PC-3 (cell line): Measurements from ENCODE around the gene GCC1. TPM values are rescaled to one million over a fixed set of nuclear protein-coding genes. Genes with fewer than 3 reads are reported as not detected.

Experiments
- ATAC-seq: fragments of 200-7000 bp; cut with Tn5 transposase; 2 replicates; pipeline ENCODE4 v1.9.1; 2020; ENCODE audit warnings: mild to moderate bottlenecking, moderate library complexity
- BruUV-seq: library from RNA; stranded (reverse); fragments of 400-500 nt; replicated peaks from 2 replicates; lab custom pipeline; 2021; lab: Mats Ljungman, UMichigan
- CTCF ChIA-PET: fragments of 300-600 bp; sonication (Branson Sonifier 250); formaldehyde crosslinking; loops from one replicate; lab custom pipeline; 2022; ENCODE audit warnings: antibody characterized with exemption; lab: Charles Lee
- POLR2A ChIA-PET: fragments of 300-600 bp; sonication (Branson Sonifier 250); formaldehyde crosslinking; loops from one replicate; lab custom pipeline; 2022; ENCODE audit warnings: antibody characterized with exemption; ENCODE audit not compliant: unreplicated experiment; lab: Charles Lee
- DNase-seq: peaks from one replicate; pipeline ENCODE4 v3.0.0-alpha.2; 2015
- H2AFZ ChIP-seq: fragments of 300-600 bp; sonication (generic); 2 replicates; pipeline ENCODE4 v1.6.0; 2016; ENCODE audit warnings: antibody characterized with exemption, low read length
- H3F3A ChIP-seq: fragments of 300-600 bp; sonication (generic); one replicate; pipeline ENCODE4 v1.6.0; 2017; ENCODE audit warnings: antibody characterized with exemption, low read length, control low read depth, mild to moderate bottlenecking; ENCODE audit not compliant: unreplicated experiment
- H3K27ac ChIP-seq: fragments of 300-600 bp; sonication (generic); 2 replicates; pipeline ENCODE4 v1.5.1; 2016; ENCODE audit warnings: mild to moderate bottlenecking, low read length
- H3K27me3 ChIP-seq: fragments of 300-600 bp; sonication (generic); 2 replicates; pipeline ENCODE4 v1.6.1; 2016; ENCODE audit warnings: low read length, mixed read lengths
- H3K36me3 ChIP-seq: fragments of 300-600 bp; sonication (generic); 2 replicates; pipeline ENCODE4 v1.6.1; 2016; ENCODE audit warnings: low read depth, mixed run types, low read length, mixed read lengths
- H3K4me1 ChIP-seq: fragments of 300-600 bp; sonication (generic); 2 replicates; pipeline ENCODE4 v1.5.1; 2016; ENCODE audit warnings: low read length; ENCODE audit not compliant: insufficient read depth
- H3K4me2 ChIP-seq: fragments of 300-600 bp; sonication (generic); 2 replicates; pipeline ENCODE4 v1.6.0; 2016; ENCODE audit warnings: low read length
- H3K4me3 ChIP-seq: fragments of 300-600 bp; sonication (generic); 2 replicates; pipeline ENCODE4 v1.5.1; 2016; ENCODE audit warnings: mild to moderate bottlenecking, low read length, mixed read lengths
- H3K79me2 ChIP-seq: fragments of 300-600 bp; sonication (generic); 2 replicates; pipeline ENCODE4 v1.6.1; 2017; ENCODE audit warnings: low read length, mixed read lengths
- H3K9ac ChIP-seq: fragments of 300-600 bp; sonication (generic); 2 replicates; pipeline ENCODE4 v1.6.0; 2016; ENCODE audit warnings: mild to moderate bottlenecking, low read length
- H3K9me2 ChIP-seq: fragments of 300-600 bp; sonication (generic); replicated peaks from 2 replicates; pipeline ENCODE4 v1.6.1; 2016; ENCODE audit warnings: mixed run types, low read length, mixed read lengths
- H3K9me3 ChIP-seq: fragments of 300-600 bp; sonication (generic); 2 replicates; pipeline ENCODE4 v1.6.1; 2016; ENCODE audit warnings: low read length, mixed read lengths
- H4K20me1 ChIP-seq: fragments of 300-600 bp; sonication (generic); 2 replicates; pipeline ENCODE4 v1.6.1; 2016; ENCODE audit warnings: low read length, mixed read lengths
- CTCF ChIP-seq: fragments of 300-600 bp; sonication (generic); conservative IDR thresholded peaks from 2 replicates; pipeline ENCODE4 v1.5.1; 2017; ENCODE audit warnings: antibody characterized with exemption, low read depth, mild to moderate bottlenecking, low read length
- EZH2 ChIP-seq: fragments of 300-600 bp; sonication (generic); IDR thresholded peaks from one replicate; pipeline ENCODE4 v1.6.1; 2017; ENCODE audit warnings: antibody characterized with exemption, mild to moderate bottlenecking, low read length; ENCODE audit not compliant: unreplicated experiment
- EZH2phosphoT487 ChIP-seq: fragments of 300-600 bp; sonication (generic); IDR thresholded peaks from 2 replicates; pipeline ENCODE4 v1.6.1; 2018; ENCODE audit warnings: mild to moderate bottlenecking, antibody characterized with exemption, low read length, borderline replicate concordance
- intact Hi-C: fragments of 100-400 bp; cut with micrococcal nuclease; formaldehyde crosslinking; loops from 2 replicates; pipeline ENCODE4 v1.9.0; 2023
- total RNA-seq: library from RNA; depleted of rRNA; stranded (reverse); fragments of >200 nt; gene quantifications from 2 replicates; pipeline ENCODE4 v1.2.3, GENCODE V29; 2014

GCC1 gene
- total RNA-seq, 1 experiment from 2014 or later, result 11.2 TPM

- no peaks in the 10 kb centered on the region for H3K36me3 ChIP-seq
- intact Hi-C loops, result no loop called here
- peaks cover 42% of the 10 kb centered on the region for H3K27me3 ChIP-seq
- TF ChIP-seq EZH2phosphoT487 (no peak), CTCF (no peak), EZH2 (no peak)
- no peak overlapping the region for H3K4me2 ChIP-seq
- no peaks in the 10 kb centered on the region for H3K4me1 ChIP-seq
- no peak overlapping the region for H2AFZ ChIP-seq
- ATAC-seq (no peak), DNase-seq (no peak)
- ChIA-PET POLR2A (no interaction called here), CTCF (no interaction called here)
- no peaks in the 10 kb centered on the region for H3K9me3 ChIP-seq
- H3K4me3 ChIP-seq, result no peak overlapping the region
- H3K27ac ChIP-seq, result no peak overlapping the region
- BruUV-seq, result no TSS peak
- no peaks in the 10 kb centered on the region for H3K9me2 ChIP-seq
- H3F3A ChIP-seq, result no peaks in the 10 kb centered on the region
- H3K79me2 ChIP-seq, result no peaks in the 10 kb centered on the region
- no peak overlapping the region for H3K9ac ChIP-seq
- no peaks in the 10 kb centered on the region for H4K20me1 ChIP-seq
Observed at GRCh38 chr7:127539116-127539515, 46.3 kb downstream of the GCC1 start.

DNA sequence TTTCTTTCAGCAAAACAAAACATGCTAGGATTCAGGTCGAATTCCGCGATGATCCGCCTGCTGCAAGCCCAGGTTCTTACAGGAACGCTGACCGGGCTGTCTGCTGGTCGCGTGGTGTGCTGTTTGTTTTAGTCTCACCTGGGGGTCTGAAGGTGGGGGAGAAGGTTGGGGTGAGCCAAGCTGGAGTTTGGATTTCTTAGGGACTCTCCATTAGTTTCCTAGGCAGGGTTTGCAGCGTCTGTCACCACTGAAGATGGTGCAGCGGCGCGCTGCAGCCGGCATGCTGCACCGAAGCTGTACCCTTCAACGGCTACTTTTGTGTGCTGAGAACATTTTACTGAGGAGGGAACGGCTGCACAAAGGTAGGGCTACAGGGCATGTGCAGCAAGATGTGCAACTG, 48.7 kb downstream of the GCC1 start:
- Histone ChIP-seq H3K27me3 (peaks cover 42% of the 10 kb centered on the region), H2AFZ (no peak overlapping the region), H3K9me2 (no peaks in the 10 kb centered on the region), H3K9me3 (no peaks in the 10 kb centered on the region), H3K4me3 (no peak overlapping the region), H3K4me1 (no peaks in the 10 kb centered on the region), H3K4me2 (no peak overlapping the region), H3K9ac (no peak overlapping the region), H3K36me3 (no peaks in the 10 kb centered on the region), H3K27ac (no peak overlapping the region), H4K20me1 (no peaks in the 10 kb centered on the region), H3F3A (no peaks in the 10 kb centered on the region), H3K79me2 (no peaks in the 10 kb centered on the region)
- intact Hi-C loops, result no loop called here
- no peak for ATAC-seq
- no peak for TF ChIP-seq EZH2phosphoT487
- no peak for TF ChIP-seq EZH2
- TF ChIP-seq CTCF, result no peak
- POLR2A ChIA-PET, result no interaction called here
- no peak for DNase-seq
- CTCF ChIA-PET, result no interaction called here
- no TSS peak for BruUV-seq

GRCh38 chr7:127536394-127536691, 49.1 kb downstream of the GCC1 start:
- no peaks in the 10 kb centered on the region for H3K9me3 ChIP-seq
- ChIA-PET CTCF (no interaction called here), POLR2A (no interaction called here)
- H3K36me3 ChIP-seq, result no peaks in the 10 kb centered on the region
- no peaks in the 10 kb centered on the region for H3K4me1 ChIP-seq
- no peaks in the 10 kb centered on the region for H4K20me1 ChIP-seq
- DNase-seq (no peak), ATAC-seq (no peak)
- intact Hi-C loops, result no loop called here
- no peak overlapping the region for H3K4me2 ChIP-seq
- TF ChIP-seq EZH2phosphoT487, result no peak
- no peak for TF ChIP-seq EZH2
- no peak for TF ChIP-seq CTCF
- H3K27ac ChIP-seq, result no peak overlapping the region
- H3F3A ChIP-seq, result no peaks in the 10 kb centered on the region
- H3K4me3 ChIP-seq, result no peak overlapping the region
- H3K9ac ChIP-seq, result no peak overlapping the region
- H3K9me2 ChIP-seq, result no peaks in the 10 kb centered on the region
- peaks cover 42% of the 10 kb centered on the region for H3K27me3 ChIP-seq
- H2AFZ ChIP-seq, result no peak overlapping the region
- no peaks in the 10 kb centered on the region for H3K79me2 ChIP-seq
- BruUV-seq, result no TSS peak
